ENCODE measurements around the gene TBCD.
"Not testable (repeated sequence)": the region's sequence is repeated elsewhere in the genome, so short reads cannot be mapped to it uniquely, and the experiment has no call there.

Gene TBCD

DNA sequence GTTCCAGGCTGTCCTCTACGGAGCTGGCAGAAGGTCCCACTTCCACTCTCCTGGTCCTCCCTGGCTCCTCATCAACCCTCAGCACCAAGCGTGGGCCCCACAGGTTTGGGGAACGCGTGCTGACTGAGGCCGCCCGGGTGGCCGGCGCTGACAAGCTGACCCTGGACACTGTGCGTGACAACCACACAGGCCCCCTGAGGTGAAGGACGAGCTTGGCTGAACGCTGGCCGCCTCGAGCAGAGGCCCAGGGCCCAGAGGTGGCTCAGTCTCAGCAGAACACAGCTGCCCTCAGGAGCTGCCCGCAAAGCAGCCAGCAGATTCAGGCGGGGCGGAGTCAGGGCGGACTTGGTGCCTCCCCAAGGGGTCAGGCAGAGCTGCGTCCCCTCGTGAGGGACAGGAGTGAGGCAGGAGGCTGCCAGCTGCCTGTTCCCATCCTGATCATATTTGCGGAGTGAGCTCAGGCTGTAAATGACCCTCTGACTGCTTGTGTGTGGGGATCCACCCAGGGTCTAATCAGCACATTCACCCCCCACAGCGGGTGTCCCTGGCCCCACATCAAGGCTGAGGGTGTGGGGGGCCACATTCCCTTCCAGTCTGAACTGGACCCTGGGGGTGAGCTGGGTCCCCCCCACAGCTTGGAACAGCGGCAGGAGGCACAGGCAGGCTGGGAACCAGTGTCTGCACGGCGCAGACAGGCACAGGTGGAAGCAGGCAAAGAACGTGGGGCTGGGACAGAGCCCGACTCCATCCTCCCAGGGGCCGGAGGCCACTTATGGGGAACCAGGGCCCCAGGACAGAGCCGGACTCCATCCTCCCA lies 222.5 kb downstream of the TBCD start:
- no peak for DNase-seq (ENCODE audit: low read depth)

DNA sequence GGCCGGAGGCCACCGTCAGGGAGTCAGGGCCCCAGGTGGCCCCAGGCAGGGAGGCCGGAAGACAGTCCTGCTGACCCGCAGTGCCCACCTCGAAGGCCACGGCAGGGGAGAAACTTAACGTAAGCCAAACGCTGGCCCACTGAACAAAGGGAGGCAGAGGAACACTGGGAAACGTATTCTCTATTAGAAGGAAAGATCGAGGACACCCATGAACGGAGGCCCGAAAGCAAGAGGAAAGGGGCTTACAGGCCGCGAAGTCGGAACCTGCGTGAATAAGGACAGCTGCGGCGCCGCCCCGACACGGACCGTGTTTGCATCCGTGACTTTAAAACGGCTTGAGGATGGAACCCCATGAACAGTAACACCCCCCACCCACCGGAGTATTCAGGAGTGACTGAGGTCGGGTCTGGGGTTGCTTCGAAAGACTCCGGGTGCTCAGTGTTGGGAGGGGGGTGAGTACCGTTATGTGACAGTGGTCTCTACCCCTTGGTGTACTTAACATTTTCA lies 225.2 kb downstream of the TBCD start:
- no peak for DNase-seq (ENCODE audit: low read depth)

DNA sequence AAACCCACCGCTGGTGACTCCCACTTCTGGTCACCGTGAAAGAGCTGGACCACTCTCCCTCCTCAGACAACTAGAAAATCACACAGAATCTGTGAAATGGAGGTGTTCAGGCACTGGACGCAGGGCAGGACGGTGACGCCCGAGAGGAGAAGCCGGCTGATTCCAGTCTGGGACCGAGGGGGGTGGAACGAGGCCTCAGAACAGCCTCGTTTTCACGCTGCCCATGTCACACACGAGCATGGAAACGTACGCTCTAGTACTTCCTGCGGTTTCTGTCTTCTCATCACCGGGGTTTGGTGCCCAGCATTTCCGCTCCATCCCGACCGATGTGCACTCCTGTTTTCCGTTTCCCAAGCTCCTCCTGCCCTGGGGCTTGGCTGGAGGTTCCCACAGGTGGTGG lies 225.7 kb downstream of the TBCD start:
- DNase-seq (ENCODE audit: low read depth) = no peak

DNA sequence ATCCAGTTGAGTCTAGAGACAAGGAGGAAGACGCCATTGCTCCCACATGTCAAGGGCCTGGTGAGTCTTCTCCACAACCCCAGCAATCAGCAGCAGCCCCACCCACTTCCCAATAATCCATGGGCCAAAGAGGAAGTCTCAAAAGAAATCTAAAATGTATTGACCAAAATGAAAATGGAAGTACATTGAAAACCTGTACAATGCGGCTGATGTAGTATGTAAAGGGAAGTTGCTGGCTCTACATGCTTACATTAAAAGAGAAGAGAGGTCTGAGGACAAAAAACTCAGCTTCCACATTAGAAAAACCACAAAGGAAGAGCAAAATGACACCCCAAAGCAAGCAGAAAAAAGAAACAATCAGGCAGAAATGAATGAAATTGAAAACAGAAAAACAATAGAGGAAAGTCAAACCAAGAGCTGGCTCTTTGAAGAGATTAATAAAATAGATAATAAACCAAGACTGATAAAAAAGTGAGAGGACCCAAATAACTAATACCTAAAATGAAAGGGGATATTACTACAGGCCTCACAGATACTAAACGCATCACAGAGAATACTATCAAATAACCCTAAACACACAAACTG lies 227.0 kb downstream of the TBCD start:
- DNase-seq (ENCODE audit: low read depth) = no peak

DNA sequence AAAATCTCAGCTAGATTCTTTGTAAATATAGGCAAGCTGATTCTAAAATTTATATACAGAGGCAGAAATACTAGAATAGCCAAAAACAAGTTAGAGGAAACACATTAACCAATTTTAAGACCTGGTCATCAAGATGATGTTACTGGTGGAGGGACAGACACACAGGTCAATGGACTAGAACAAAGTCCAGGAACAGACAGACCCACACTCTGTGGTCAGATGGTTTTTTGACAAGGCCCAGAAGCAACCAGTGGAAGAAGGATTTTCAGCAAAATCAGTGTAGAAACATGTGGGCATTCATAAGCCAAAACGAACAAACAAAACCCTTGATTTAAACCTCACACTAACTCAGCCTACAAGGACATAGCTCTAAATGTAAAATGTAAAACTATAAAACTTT lies 227.9 kb downstream of the TBCD start:
- DNase-seq (ENCODE audit: low read depth) = no peak

DNA sequence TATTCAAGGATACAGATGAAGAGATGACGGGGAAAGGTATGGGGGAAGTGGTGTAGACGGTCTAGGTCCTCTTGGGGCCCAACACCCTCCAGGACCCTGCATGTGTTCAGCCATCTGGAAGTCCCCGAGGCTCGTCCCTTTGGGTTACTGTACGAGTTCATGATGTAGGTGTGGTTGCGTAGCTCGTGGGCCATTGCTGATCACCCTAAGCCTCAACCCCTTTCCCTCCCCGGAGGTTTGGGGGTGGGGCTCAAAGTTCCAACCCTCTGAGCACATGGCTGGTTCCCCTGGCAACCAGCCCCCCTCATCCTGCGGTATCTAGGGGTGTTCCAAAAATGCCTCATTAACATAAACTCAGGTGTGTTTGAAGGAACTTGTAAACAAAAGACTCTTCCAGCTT lies 228.8 kb downstream of the TBCD start:
- DNase-seq (ENCODE audit: low read depth) = no peak

DNA sequence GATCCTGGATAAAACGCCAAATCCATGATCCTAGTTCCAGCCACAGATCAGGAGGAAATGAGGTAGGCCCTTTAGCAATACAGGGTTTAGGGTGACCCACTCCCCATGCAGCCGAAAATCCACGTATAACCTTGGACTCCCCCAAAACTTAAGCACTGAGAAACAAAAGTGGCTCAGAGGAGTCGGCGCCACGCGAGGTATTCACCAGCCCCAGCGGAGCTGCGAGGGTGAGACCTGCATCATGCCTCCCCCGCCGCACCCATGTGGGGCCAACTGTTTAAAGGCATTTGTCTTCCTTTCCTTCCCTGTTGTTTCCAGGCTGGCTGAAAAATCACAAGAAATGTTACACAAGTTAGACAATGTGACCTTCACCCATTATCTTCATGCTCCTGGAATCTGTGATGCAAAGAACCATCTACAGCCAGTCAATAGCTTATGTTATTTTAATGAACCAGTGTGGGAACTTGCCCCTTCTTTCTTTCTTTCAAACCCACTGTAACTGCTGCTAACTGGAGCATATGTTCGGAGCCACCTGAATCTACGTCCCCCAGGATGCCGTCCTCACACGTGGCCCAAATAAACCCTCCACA lies 229.4 kb downstream of the TBCD start:
- DNase-seq (ENCODE audit: low read depth) = no peak

DNA sequence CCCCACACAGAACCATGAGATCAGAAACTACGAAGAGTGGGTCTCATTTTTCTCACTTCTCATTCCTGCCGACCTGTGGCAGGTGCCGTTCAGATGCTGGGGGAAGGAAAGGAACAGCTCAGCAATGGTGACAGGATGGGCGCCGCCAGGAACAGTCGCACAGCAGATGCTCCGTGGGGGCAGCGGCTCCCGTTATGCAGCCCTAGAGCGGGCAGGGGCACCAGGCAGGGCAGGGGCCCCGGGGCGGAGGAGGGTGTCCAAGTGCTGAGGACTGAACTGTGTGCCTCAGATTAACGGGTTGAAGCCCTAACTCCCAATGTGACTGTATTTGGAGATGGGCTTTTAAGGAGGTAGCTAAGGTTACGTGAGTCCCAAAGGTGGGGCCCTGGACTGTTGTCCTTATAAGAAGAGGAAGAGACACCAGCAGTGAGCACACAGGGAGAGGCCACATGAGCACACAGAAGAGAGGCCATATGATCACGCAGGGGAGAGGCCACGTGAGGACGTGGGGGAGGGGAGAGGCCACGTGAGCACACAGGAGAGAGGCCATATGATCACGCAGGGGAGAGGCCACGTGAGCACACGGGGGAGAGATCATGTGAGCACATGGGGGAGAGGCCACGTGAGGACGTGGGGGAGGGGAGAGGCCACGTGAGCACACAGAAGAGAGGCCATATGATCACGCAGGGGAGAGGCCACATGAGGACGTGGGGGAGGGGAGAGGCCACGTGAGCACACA lies 231.8 kb downstream of the TBCD start:
- no peak for DNase-seq (ENCODE audit: low read depth)

DNA sequence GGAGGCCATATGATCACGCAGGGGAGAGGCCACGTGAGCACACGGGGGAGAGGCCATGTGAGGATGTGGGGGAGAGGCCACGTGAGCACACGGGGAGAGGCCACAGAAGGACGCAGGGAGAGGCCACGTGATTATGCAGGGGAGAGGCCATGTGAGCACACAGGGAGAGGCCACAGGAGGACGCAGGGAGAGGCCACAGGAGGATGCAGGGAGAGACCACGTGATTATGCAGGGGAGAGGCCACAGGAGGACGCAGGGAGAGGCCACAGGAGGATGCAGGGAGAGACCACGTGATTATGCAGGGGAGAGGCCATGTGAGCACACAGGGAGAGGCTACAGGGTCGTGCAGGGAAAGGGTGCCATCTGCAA lies 232.4 kb downstream of the TBCD start:
- not testable (repeated sequence) for DNase-seq (ENCODE audit: low read depth)

DNA sequence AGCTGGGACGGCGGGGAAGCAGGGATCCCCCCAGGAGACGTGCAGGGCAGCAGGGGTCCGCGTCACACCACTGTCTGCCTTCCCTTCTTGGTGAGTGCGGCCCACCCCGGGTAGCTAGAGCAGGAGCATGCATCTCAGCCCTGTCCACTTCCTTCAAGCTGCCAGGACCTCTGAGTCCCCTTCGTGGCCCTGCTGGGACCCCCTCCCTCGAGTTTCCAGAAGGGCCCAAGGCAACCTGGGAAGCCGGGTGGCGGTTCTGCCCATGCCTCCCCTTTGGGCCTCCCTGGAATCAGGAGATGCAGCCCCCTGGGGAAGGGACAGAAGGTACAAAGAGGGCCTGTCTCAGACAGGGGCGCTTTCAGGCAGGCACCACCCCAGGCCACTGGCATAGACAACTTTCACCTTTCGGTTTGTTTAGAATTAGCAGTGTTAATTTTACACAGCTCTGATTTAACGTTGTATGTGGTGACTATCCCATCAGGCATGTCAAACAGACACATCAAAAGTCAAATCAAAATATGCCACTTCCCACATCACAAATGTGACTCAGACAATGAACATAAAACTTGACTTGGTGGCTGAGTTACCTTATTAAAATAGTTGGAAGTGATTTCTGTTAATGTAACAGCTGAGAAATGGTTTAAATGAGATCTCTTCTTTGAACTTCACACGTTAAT lies 233.0 kb downstream of the TBCD start:
- DNase-seq (ENCODE audit: low read depth) = no peak

DNA sequence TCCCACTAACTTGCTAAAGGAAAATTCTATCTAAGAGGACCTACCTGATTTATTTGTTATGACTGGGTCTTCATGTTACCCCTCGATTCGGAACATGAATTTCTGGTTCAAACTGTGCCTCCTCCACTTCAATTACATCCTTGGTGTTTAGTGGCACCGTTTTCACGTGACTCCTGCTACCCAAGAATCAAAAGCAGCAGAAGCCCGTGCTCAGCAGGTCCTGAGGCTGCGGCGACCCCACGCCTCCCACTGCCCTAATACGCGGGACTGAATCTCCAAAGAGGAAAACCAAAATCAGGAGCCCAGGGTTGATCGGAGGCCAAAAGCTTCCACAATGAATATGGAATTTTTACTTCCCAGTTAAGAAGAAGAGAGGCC lies 233.6 kb downstream of the TBCD start:
- DNase-seq (ENCODE audit: low read depth) = no peak

DNA sequence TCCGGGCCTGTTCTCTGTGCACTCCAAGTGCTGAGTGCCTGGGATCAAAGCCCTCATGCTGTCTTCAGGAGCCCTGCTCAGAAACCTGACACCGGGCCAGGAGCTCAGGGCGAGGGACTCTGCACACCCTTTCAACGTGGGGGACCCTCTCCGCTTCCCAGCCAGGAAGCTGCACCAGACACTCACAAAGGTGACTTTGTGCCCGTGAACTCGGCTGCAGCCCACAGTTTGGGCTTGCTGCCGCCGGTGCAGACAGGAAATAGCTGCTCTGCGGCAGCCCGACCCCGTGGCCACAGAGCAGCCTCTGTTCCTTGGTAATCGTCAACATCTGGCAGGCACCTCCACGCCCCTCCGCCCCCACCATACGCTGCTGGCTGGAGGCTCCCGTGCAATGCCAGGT lies 234.1 kb downstream of the TBCD start:
- DNase-seq (ENCODE audit: low read depth) = peak; percentile 34

DNA sequence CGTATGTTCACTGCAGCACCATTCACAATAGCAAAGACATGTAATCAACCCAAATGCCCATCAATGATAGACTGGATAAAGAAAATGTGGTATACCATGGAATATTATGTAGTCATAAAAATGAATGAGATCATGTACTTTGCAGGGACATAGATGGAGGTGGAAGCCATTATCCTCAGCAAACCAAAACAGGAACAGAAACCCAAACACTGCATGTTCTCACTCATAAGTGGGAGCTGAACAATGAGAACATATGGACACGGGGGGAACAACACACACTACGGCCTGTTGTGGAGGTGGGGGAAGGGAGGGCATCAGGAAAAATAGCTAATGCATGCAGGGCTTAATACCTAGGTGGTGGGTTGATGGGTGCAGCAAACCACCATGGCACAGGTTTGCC lies 237.2 kb downstream of the TBCD start:
- DNase-seq (ENCODE audit: low read depth) = not testable (repeated sequence)

DNA sequence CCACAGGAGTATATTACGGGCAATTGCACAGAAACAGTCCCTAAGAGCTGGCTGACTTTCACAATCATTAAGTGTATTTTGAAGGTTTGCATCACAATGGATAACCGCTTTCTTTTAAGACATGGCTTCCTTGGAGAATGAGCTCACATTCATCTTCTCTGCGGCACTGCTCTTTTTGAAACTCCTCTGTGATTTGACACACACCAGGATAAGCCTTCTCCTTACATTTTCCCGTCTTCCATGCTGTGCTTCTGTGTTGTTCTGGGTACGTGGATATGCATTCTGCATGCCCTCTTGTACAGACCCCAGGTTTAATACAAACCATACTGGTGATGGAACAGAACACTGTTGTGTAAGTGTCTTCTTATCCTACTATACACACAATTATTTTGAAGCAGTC lies 238.0 kb downstream of the TBCD start:
- no peak for DNase-seq (ENCODE audit: low read depth)

DNA sequence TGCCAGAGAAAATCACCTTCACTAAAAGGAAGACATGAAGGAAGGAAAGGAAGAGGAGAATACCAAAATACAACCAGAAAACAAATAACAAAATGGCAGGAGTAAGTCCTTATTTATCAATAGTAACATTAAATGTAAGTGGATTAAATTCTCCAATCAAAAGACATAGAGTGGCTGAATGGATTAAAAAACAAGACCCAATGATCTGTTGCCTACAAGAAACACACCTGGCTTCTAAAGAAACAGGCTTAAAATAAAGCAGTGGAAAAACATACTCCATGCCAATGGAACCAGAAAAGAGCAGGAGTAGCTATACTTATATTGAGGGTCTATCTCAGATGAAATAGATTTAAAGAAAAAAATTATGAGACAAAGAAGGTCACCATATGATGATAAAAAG lies 241.1 kb downstream of the TBCD start:
- no peak for DNase-seq (ENCODE audit: low read depth)

Data from iris pigment epithelial cell (primary cell).